Raji (cell line): Measurements from ENCODE around the gene MFSD2B.

ENCODE experiments used
- POLR2A ChIP-seq: IDR thresholded peaks from 2 replicates; pipeline ENCODE4 v1.6.1; 2011; ENCODE audit warnings: low read depth, low read length, control low read depth; ENCODE audit not compliant: insufficient read depth

The MFSD2B gene

GRCh38 chr2:24015562-24016375 lies 5.9 kb downstream of the MFSD2B start:
- no peak for TF ChIP-seq POLR2A

GRCh38 chr2:24016376-24016761 lies 6.5 kb downstream of the MFSD2B start:
- TF ChIP-seq POLR2A, result no peak

DNA sequence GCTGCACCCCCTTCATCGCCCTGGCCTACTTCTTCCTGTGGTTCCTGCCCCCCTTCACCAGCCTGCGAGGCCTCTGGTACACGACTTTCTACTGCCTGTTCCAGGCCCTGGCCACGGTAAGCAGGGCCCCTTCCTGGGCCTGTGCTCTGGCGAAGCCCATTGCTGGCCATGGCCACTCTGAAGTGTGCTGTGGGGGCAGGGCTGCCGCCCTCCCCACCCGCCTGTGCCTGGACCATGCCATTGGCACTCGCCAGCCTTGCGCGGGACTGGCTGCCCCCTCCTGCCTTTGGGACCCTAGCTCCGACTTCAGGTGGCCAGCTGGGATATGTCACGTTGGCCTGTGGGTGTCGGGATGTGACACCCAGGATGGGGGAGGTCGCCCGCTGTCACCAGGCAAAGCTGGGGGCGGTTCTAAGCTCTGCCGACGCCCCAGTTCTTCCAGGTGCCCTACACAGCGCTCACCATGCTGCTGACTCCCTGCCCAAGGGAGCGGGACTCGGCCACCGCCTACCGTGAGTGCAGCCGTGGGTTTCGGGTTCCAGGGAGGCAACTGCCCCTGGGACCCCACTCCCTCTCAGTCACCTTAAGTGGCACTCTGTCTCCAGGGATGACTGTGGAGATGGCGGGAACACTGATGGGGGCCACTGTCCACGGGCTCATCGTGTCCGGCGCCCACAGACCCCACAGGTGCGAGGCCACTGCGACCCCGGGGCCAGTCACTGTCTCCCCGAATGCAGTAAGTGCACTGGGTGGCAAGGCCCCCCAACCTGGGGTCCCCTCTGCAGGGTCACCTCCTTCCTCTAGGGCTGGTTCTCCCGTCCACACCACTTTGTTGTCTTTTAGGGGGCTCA lies 7.2 kb downstream of the MFSD2B start:
- no peak for TF ChIP-seq POLR2A

- TF ChIP-seq POLR2A, result no peak
These were observed 7.8 kb downstream of the MFSD2B start for GRCh38 chr2:24017711-24018110.

DNA sequence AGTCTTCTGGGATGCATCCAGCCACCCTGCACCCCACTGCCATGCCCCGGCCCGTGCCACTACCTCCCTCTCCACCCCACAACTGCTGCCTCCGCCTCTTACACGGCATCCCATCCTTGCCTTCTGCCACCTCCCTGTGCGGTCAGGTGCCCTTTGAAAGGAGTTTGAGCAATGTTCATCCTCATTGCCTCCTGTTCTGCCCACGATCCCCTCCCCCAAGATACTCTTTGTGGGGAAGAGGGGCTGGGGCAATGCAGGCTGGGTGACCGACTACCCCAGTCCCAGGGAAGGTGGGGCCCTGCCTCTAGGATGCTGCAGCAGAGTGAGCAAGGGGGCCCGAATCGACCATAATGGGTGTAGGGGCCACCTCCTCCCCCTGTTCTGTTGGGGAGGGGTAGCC lies 8.4 kb downstream of the MFSD2B start:
- no peak for TF ChIP-seq POLR2A

- TF ChIP-seq POLR2A, result no peak
These were observed 9.8 kb downstream of the MFSD2B start for GRCh38 chr2:24019729-24020128.

GRCh38 chr2:24020244-24020643 lies 10.4 kb downstream of the MFSD2B start:
- no peak for TF ChIP-seq POLR2A

DNA sequence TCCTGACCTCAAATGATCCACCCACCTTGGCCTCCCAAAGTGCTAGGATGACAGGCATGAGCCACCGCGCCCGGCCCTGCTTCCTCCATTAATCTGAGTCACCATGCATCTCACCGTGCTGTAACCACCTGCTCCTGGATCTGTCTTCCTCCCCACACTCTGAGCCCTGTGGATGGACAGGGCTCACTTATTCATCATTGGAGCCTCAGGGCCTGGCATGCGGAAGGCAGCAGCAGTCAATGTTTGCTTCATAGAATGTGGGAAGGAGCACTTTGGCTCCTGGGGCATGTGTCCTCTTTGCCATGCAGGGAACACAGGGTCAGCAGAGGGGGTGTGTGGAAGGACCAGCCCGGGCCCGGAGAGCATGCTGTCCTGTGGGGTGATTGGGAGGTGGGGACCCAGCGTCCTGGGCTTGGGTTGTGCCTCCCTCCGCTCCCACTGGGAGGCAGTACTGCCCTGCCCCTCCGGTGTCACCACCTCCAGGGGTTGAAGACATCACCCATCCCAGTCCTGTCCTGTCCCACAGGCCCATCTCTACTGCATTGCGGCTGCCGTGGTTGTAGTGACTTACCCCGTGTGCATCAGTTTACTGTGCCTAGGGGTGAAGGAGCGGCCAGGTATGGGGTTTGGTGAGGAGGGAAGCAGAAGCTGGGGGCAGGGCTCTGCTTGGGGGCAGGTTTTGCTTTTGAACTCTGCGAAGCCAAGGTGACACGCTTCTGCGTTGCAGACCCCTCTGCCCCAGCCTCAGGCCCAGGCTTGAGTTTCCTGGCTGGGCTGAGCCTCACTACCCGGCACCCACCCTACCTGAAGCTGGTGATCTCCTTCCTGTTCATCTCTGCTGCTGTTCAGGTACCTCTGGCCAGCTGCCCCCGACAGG lies 11.5 kb downstream of the MFSD2B start:
- TF ChIP-seq POLR2A, result no peak

GRCh38 chr2:24022324-24022974 lies 12.6 kb downstream of the MFSD2B start:
- no peak for TF ChIP-seq POLR2A

- TF ChIP-seq POLR2A, result no peak
These were observed 13.2 kb downstream of the MFSD2B start for GRCh38 chr2:24022975-24023575.

DNA sequence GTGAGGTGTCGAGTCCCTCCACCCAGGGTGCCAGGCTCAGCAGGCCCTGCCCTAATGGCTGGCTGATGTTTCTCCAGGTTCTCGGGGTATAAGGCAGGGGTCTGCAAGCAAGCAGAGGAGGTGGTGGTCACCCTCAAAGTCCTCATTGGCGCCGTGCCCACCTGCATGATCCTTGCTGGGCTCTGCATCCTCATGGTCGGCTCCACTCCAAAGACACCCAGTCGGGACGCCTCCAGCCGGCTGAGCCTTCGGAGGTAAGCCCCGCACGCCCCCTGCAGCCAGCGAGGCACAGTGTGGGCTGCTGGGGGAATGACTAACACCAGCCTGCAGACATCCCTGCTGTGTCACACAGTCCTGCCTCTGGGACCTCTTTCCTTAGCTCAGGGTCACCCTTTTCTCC lies 14.1 kb downstream of the MFSD2B start:
- no peak for TF ChIP-seq POLR2A

- TF ChIP-seq POLR2A, result no peak
These were observed 15.2 kb downstream of the MFSD2B start for GRCh38 chr2:24024996-24025663.

- no peak for TF ChIP-seq POLR2A
These were observed 16.3 kb downstream of the MFSD2B start for GRCh38 chr2:24026233-24026632.
